LNCaP clone FGC (cell line): Measurements from ENCODE around the gene ANKMY2.

Experiments
- DNase-seq: peaks from one replicate; pipeline ENCODE4 v3.0.0-alpha.2; 2011; ENCODE audit warnings: low read depth
- H3K4me3 ChIP-seq: 2 replicates; pipeline ENCODE4 v1.5.1; 2011; ENCODE audit warnings: mild to moderate bottlenecking, low read depth, low read length, control low read depth
- CTCF ChIP-seq: IDR thresholded peaks from 2 replicates; pipeline ENCODE4 v1.5.1; 2012; ENCODE audit warnings: mild to moderate bottlenecking; ENCODE audit not compliant: control insufficient read depth, insufficient read depth; ENCODE audit errors: extremely low read depth

Gene ANKMY2

GRCh38 chr7:16645593-16646471, at the start of gene ANKMY2, which contains the start of gene BZW2:
ANKMY2 (minus strand) TSS chr7:16645754; CDS start chr7:16645573, 181 bp downstream.
BZW2 (plus strand) TSS chr7:16646181; CDS start chr7:16665444, 19,263 bp downstream.
- no peak for TF ChIP-seq CTCF
- H3K4me3 ChIP-seq: peak within 1 kb of the TSS; percentile 89
- DNase-seq: peak; percentile 89

- H3K4me3 ChIP-seq: no peak overlapping the region
- no peak for TF ChIP-seq CTCF
- DNase-seq: no peak
These were observed 49.3 kb upstream of the ANKMY2 start for GRCh38 chr7:16694806-16695205.

GRCh38 chr7:16693601-16694318, 48.2 kb upstream of the ANKMY2 start:
- DNase-seq: no peak
- TF ChIP-seq CTCF: no peak
- no peak overlapping the region for H3K4me3 ChIP-seq

- no peak overlapping the region for H3K4me3 ChIP-seq
- no peak for TF ChIP-seq CTCF
- no peak for DNase-seq
These were observed 45.7 kb upstream of the ANKMY2 start for GRCh38 chr7:16691241-16691640.

GRCh38 chr7:16688249-16688648, 42.7 kb upstream of the ANKMY2 start:
- no peak overlapping the region for H3K4me3 ChIP-seq
- no peak for DNase-seq
- TF ChIP-seq CTCF: no peak

- DNase-seq: no peak
- H3K4me3 ChIP-seq: no peak overlapping the region
- no peak for TF ChIP-seq CTCF
These were observed 40.0 kb upstream of the ANKMY2 start for GRCh38 chr7:16685535-16685934.
